ENCODE results near the gene CACNB4.

DNA sequence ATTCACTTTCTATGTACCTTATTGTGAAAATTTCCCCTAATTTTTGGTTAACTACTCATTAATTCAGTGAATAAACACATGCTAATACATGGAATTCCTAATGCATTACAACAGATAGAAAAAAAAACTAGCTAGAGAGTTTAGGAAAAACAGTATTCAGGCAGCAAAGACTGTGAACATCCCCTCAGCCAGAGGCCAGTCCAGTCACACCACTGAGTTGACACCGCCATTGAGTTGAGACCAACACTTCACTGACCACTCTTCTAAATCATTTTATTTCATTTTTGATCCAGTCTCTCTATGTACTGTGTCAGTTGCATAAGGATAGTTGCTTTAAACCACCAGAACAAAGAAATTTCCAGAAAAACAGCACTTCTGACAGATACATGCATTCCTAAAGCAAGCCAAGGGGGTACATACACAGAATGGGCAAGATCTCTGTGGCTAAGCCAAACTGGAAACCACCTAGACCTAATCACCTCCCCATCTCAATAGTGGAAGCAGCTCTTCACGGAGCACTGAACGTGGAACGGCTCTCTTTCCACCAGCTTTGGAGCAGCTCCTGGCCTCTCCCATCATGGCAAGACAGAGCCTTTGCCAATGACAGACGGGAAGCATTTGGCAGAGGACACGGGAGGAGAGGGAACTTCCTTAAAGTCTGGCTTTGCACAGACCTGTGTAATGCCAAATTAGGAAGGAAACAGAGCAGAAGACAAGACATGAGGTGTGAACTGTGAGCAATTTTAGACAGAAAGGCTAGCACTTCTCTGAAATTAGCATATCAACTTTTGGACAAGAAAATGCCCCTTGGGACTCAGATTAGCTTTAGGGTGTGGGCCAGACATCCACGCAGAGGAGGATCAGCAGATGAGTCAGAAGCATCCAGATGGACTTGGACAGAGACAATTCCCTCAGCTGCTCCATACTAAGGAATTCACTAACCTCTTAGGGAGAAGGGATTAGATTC, 36.4 kb downstream of the CACNB4 start:
- TF ChIP-seq CTCF (conservative IDR thresholded peaks at IDR 0.05; ENCODE audit: low read depth, low read length) (no peak), POLR2A (IDR thresholded peaks at IDR 0.05; ENCODE audit: low read depth, low read length) (no peak), MXI1 (IDR thresholded peaks at IDR 0.05; ENCODE audit: borderline replicate concordance, low read depth, low read length) (no peak)
